OCI-LY3 (cell line): ENCODE data around the gene WTIP.
"Not testable (repeated sequence)": the region's sequence is repeated elsewhere in the genome, so short reads cannot be mapped to it uniquely, and the experiment has no call there.

Experiments
- H2AFZ ChIP-seq: fragments of 200-600, 300-600 bp; shearing (Covaris generic); 2 replicates; pipeline ENCODE4 v1.6.0; 2014; ENCODE audit warnings: antibody characterized with exemption, low read depth, low read length
- H3K27ac ChIP-seq: fragments of 200-600, 300-600 bp; sonication (generic); 2 replicates; pipeline ENCODE4 v1.5.1; 2014; ENCODE audit warnings: mild to moderate bottlenecking, low read length, moderate library complexity, mixed read lengths
- H3K27me3 ChIP-seq: fragments of 200-600, 300-600 bp; sonication (generic); 2 replicates; pipeline ENCODE4 v1.6.1; 2014; ENCODE audit warnings: low read depth, low read length, mixed read lengths
- H3K36me3 ChIP-seq: fragments of 200-600, 300-600 bp; sonication (generic); replicated peaks from 2 replicates; pipeline ENCODE3; 2014; ENCODE audit warnings: low read depth, low read length, mixed read lengths
- H3K4me1 ChIP-seq: fragments of 300-600, 200-600 bp; sonication (generic); 2 replicates; pipeline ENCODE4 v1.6.1; 2014; ENCODE audit warnings: low read length, mixed read lengths
- H3K4me2 ChIP-seq: fragments of 200-600, 300-600 bp; sonication (generic); 2 replicates; pipeline ENCODE4 v1.6.1; 2014; ENCODE audit warnings: low read length, mixed read lengths
- H3K4me3 ChIP-seq: fragments of 300-600, 200-600 bp; sonication (generic); 2 replicates; pipeline ENCODE4 v1.5.1; 2014; ENCODE audit warnings: antibody characterized with exemption, mild to moderate bottlenecking, low read length, moderate library complexity
- H3K79me2 ChIP-seq: fragments of 300-600, 200-600 bp; shearing (Covaris generic); 2 replicates; pipeline ENCODE4 v1.6.1; 2014; ENCODE audit warnings: mild to moderate bottlenecking, low read length, mixed read lengths
- H3K9ac ChIP-seq: fragments of 300-600, 200-600 bp; shearing (Covaris generic); 2 replicates; pipeline ENCODE4 v1.6.0; 2014; ENCODE audit warnings: mild to moderate bottlenecking, low read length, moderate library complexity
- H3K9me3 ChIP-seq: fragments of 200-600, 300-600 bp; shearing (Covaris generic); 2 replicates; pipeline ENCODE4 v1.6.1; 2014; ENCODE audit warnings: low read length, mixed read lengths; ENCODE audit not compliant: insufficient read depth
- H4K20me1 ChIP-seq: fragments of 200-600, 300-600 bp; sonication (generic); 2 replicates; pipeline ENCODE4 v1.6.1; 2016; ENCODE audit warnings: low read length, mixed read lengths; ENCODE audit not compliant: insufficient read depth
- EZH2phosphoT487 ChIP-seq: fragments of 200-600 bp; shearing (Covaris generic); IDR thresholded peaks from 2 replicates; pipeline ENCODE4 v1.6.1; 2018; ENCODE audit warnings: antibody characterized with exemption, mixed run types, low read depth
- TF ChIP-seq, protein P1 (sequence below): fragments of 200-600, 300-600 bp; sonication (generic); IDR thresholded peaks from 2 replicates; pipeline ENCODE4 v1.5.1; 2014; ENCODE audit warnings: antibody characterized with exemption, low read length, low read depth

WTIP gene

DNA sequence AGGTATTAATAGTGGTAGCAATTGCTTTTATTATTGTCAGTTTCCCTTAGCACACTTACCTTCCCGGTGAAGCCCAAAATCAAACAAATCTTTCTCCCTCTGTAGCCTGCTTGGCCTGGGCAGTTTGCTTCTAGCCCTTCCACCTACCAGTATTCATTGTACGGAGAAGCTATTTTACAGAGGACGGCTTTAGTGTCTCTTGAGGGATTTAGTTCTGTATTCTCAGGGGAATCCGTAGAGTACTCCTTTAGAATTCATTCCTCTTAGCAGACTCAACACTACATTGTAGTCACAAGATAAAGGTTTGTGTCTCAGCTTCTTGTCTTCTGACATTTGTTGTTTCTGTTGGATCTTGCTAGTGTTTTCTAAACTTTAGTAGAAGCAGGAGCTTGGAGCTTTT, 24.1 kb upstream of the WTIP start:
- no peaks in the 10 kb centered on the region for H3K4me1 ChIP-seq
- no peaks in the 10 kb centered on the region for H3K27me3 ChIP-seq
- H3K4me3 ChIP-seq = no peak overlapping the region
- no peak overlapping the region for H3K27ac ChIP-seq
- TF ChIP-seq EZH2phosphoT487 = no peak
- peaks cover 36% of the 10 kb centered on the region for H4K20me1 ChIP-seq
- no peak overlapping the region for H3K4me2 ChIP-seq
- peaks cover 78% of the 10 kb centered on the region for H3K36me3 ChIP-seq
- no peak overlapping the region for H3K9ac ChIP-seq
- no peak overlapping the region for H2AFZ ChIP-seq
- H3K9me3 ChIP-seq = no peaks in the 10 kb centered on the region
- peaks cover 68% of the 10 kb centered on the region for H3K79me2 ChIP-seq

DNA sequence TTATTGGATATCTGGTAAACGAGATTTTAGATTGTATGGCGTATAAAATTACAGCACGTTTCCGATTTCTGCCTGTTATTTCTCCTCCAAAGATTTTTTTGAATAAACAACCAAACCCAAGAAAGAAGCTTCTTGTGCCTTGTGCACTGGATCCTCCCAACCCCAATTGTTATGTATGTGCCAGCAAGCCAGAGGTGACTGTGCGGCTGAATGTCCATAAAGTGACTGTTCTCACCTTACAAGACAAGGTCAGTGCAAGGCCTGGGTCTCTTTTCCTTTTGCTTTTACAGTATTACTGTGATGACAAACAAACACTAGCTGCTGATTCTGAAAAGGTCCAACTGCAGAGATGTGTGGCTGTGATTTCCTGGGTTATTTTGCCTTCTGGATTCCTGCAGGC, 22.9 kb upstream of the WTIP start:
- no peak overlapping the region for H3K9ac ChIP-seq
- H3K36me3 ChIP-seq = peaks cover 75% of the 10 kb centered on the region
- peaks cover 72% of the 10 kb centered on the region for H3K79me2 ChIP-seq
- H3K9me3 ChIP-seq = no peaks in the 10 kb centered on the region
- no peak overlapping the region for H3K4me2 ChIP-seq
- TF ChIP-seq, protein P1, sequence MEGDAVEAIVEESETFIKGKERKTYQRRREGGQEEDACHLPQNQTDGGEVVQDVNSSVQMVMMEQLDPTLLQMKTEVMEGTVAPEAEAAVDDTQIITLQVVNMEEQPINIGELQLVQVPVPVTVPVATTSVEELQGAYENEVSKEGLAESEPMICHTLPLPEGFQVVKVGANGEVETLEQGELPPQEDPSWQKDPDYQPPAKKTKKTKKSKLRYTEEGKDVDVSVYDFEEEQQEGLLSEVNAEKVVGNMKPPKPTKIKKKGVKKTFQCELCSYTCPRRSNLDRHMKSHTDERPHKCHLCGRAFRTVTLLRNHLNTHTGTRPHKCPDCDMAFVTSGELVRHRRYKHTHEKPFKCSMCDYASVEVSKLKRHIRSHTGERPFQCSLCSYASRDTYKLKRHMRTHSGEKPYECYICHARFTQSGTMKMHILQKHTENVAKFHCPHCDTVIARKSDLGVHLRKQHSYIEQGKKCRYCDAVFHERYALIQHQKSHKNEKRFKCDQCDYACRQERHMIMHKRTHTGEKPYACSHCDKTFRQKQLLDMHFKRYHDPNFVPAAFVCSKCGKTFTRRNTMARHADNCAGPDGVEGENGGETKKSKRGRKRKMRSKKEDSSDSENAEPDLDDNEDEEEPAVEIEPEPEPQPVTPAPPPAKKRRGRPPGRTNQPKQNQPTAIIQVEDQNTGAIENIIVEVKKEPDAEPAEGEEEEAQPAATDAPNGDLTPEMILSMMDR = no peak
- no peak for TF ChIP-seq EZH2phosphoT487
- H3K27ac ChIP-seq = no peak overlapping the region
- H4K20me1 ChIP-seq = peaks cover 36% of the 10 kb centered on the region
- H3K27me3 ChIP-seq = no peaks in the 10 kb centered on the region
- H3K4me1 ChIP-seq = no peaks in the 10 kb centered on the region
- H3K4me3 ChIP-seq = no peak overlapping the region
- H2AFZ ChIP-seq = no peak overlapping the region

DNA sequence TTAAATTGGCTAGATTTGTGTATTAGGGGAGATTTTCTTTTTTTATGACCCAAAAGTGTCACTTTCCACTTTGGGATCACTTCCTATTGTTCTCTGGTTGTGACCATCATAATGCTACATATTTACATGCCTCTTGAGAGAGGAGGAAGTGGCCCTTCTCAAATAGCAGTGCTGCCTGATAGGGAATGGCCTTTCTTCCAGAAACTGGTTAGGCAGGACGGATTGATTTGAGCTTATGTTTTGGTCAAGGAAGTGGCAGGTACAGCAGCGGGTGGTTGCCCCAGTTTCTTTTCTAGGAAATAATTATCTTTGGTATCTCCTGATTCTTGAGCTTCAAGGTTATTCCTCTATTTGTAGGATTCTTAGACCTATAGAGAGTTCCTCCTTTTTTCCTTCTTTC, 21.9 kb upstream of the WTIP start:
- Histone ChIP-seq H4K20me1 (peaks cover 36% of the 10 kb centered on the region), H3K9ac (no peak overlapping the region), H3K27ac (no peak overlapping the region), H2AFZ (no peak overlapping the region), H3K9me3 (no peaks in the 10 kb centered on the region), H3K27me3 (no peaks in the 10 kb centered on the region), H3K4me3 (no peak overlapping the region), H3K36me3 (peaks cover 71% of the 10 kb centered on the region), H3K4me2 (no peak overlapping the region), H3K4me1 (no peaks in the 10 kb centered on the region), H3K79me2 (peaks cover 67% of the 10 kb centered on the region)
- no peak for TF ChIP-seq EZH2phosphoT487
- TF ChIP-seq, protein P1 = no peak

DNA sequence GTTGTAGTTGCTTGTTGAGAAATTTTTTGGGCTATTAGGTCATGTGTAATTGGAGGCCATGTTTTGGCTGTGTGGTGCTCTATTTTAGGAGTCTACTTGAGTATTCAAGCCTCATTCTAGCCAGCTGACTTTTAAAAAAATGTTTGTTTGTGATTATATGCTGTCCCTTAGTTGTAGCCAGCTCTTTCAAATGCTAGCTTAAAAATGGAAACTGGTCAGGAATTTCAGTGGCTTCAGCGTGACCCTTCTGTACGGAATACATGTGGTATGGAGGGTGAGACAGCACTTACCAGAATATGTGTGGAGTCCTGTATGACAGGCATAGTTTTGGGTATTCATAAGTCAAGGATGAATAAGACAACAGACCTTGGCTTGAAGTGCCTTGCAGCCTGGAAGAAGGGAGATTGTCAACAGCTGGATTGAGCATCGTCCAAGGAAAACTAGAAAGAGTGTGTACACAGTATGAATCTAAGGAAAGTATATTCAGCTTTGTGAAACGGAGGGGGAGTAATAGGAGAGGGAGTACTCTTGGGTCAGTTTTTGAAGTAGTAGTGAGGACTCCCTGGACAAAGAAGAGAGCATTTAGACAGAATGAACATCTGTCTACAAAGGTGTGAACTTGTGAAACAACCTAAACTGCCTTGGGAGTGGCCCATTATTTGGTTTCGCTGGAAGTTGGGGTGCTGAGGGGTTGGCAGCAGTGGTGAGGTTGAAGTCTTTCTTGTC, 20.0 kb upstream of the WTIP start:
- Histone ChIP-seq H3K9me3 (no peaks in the 10 kb centered on the region), H2AFZ (no peak overlapping the region), H3K4me1 (no peaks in the 10 kb centered on the region), H3K27ac (no peak overlapping the region), H3K79me2 (peaks cover 58% of the 10 kb centered on the region), H4K20me1 (peaks cover 36% of the 10 kb centered on the region), H3K4me2 (no peak overlapping the region), H3K9ac (no peak overlapping the region), H3K4me3 (no peak overlapping the region), H3K36me3 (peaks cover 75% of the 10 kb centered on the region), H3K27me3 (no peaks in the 10 kb centered on the region)
- TF ChIP-seq, protein P1 = no peak
- no peak for TF ChIP-seq EZH2phosphoT487

DNA sequence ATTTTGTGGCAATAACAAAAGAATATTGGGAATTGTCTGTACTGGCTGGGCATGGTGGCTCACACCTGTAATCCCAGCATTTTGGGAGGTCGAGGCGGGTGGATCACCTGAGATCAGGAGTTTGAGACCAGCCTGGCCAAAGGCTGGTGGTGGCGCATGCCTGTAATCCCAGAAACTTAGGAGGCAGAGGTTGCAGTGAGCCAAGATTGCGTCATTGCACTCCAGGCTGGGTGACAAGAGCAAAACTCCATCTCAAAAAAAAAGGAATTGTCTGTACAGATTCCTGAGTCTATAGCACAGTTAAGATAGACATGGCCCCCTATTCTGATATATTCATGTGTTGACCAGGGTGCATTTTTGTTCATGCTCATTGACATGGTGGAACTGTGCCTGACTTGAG, 16.8 kb upstream of the WTIP start:
- not testable (repeated sequence) for H3K9ac ChIP-seq, H3K4me1 ChIP-seq, H3K27me3 ChIP-seq, H3K27ac ChIP-seq, H2AFZ ChIP-seq, H3K4me2 ChIP-seq, H3K4me3 ChIP-seq, H3K9me3 ChIP-seq
- H3K79me2 ChIP-seq = peaks cover 35% of the 10 kb centered on the region
- peaks cover 71% of the 10 kb centered on the region for H3K36me3 ChIP-seq
- peaks cover 17% of the 10 kb centered on the region for H4K20me1 ChIP-seq
